Measurements from ENCODE around the gene C2. TPM values are rescaled to one million over a fixed set of nuclear protein-coding genes. Genes with fewer than 3 reads are reported as not detected.

C2 gene
- total and polyA plus RNA-seq, 9 donors = 1.4 to 32.6 (median 11.4) TPM

- no peak for DNase-seq
- H3K4me1 ChIP-seq (ENCODE audit: insufficient read depth) = peaks cover 7% of the 10 kb centered on the region
- peak overlapping the region; percentile 9 to 75 for H3K27ac ChIP-seq
- H3K36me3 ChIP-seq = no peaks in the 10 kb centered on the region
- intact Hi-C loops (cut with DNase I) = loop anchor here in 1 of 4 donors (10.0 kb wide), 1 partner anchor 1340 kb away; the partner anchor contains the start of genes PFDN6 and WDR46
- peak overlapping the region; percentile 23 for H3K4me3 ChIP-seq
- 67 to 74% (median 68%) methylated on average over 9 of the region's 9 CpGs for WGBS, 3 donors
- TF ChIP-seq EP300 (IDR thresholded peaks at IDR 0.05) (no peak), CTCF (IDR thresholded peaks at IDR 0.05) (no peak), POLR2A (IDR thresholded peaks at IDR 0.05) (no peak)
- H3K27me3 ChIP-seq = no peaks in the 10 kb centered on the region
- no peaks in the 10 kb centered on the region for H3K9me3 ChIP-seq
These were observed 17.6 kb downstream of the C2 start for GRCh38 chr6:31945154-31945506.

- intact Hi-C loops (cut with DNase I) = loop anchor here in 1 of 4 donors (10.0 kb wide), 1 partner anchor 1339 kb away; the partner anchor contains the start of genes PFDN6 and WDR46
- H3K36me3 ChIP-seq = no peaks in the 10 kb centered on the region
- H3K27ac ChIP-seq = peak within 1 kb of the TSS; percentile 9 to 75
- peak within 1 kb of the TSS; percentile 23 for H3K4me3 ChIP-seq
- peak; percentile 77 to 90 (median 82) for DNase-seq
- H3K4me1 ChIP-seq (ENCODE audit: insufficient read depth) = peaks cover 6% of the 10 kb centered on the region
- no peaks in the 10 kb centered on the region for H3K9me3 ChIP-seq
- no peaks in the 10 kb centered on the region for H3K27me3 ChIP-seq
- TF ChIP-seq POLR2A (IDR thresholded peaks at IDR 0.05) (no peak), EP300 (IDR thresholded peaks at IDR 0.05) (peak; percentile 37)
- WGBS, 3 donors = 28 to 38% (median 33%) methylated on average over 11 of the region's 11 CpGs
These were observed 18.2 kb downstream of the C2 start, which contains the start of gene CFB for GRCh38 chr6:31945507-31946369. Gene CFB (plus strand): TSS chr6:31946095. CDS start chr6:31946222, 127 bp downstream.

GRCh38 chr6:31946370-31946885 lies 18.9 kb downstream of the C2 start:
- Histone ChIP-seq H3K4me1 (ENCODE audit: insufficient read depth) (peaks cover 6% of the 10 kb centered on the region), H3K9me3 (no peaks in the 10 kb centered on the region), H3K36me3 (no peaks in the 10 kb centered on the region), H3K27ac (peak overlapping the region; percentile 9 to 75), H3K4me3 (no peak overlapping the region), H3K27me3 (no peaks in the 10 kb centered on the region)
- DNase-seq = no peak
- TF ChIP-seq EP300 (IDR thresholded peaks at IDR 0.05) (no peak), POLR2A (IDR thresholded peaks at IDR 0.05) (no peak), CTCF (IDR thresholded peaks at IDR 0.05) (no peak)
- intact Hi-C loops (cut with DNase I) = loop anchor here in 1 of 4 donors (10.0 kb wide), 1 partner anchor 1338 kb away; the partner anchor contains the start of genes PFDN6 and WDR46
- WGBS, 3 donors = 70 to 79% (median 76%) methylated on average over 11 of the region's 11 CpGs

- H3K36me3 ChIP-seq = no peaks in the 10 kb centered on the region
- H3K27ac ChIP-seq = no peak overlapping the region
- H3K4me1 ChIP-seq (ENCODE audit: insufficient read depth) = peaks cover 6% of the 10 kb centered on the region
- intact Hi-C loops (cut with DNase I) = loop anchor here in 1 of 4 donors (10.0 kb wide), 1 partner anchor 1338 kb away; the partner anchor contains the start of genes PFDN6 and WDR46
- H3K9me3 ChIP-seq = no peaks in the 10 kb centered on the region
- WGBS, 3 donors = 82 to 86% (median 84%) methylated on average over 24 of the region's 24 CpGs
- H3K27me3 ChIP-seq = no peaks in the 10 kb centered on the region
- DNase-seq = no peak
- no peak for TF ChIP-seq POLR2A (IDR thresholded peaks at IDR 0.05)
- no peak overlapping the region for H3K4me3 ChIP-seq
These were observed 19.7 kb downstream of the C2 start for GRCh38 chr6:31947070-31947675.

- no peaks in the 10 kb centered on the region for H3K27me3 ChIP-seq
- DNase-seq = no peak
- no peaks in the 10 kb centered on the region for H3K9me3 ChIP-seq
- no peak overlapping the region for H3K4me3 ChIP-seq
- H3K36me3 ChIP-seq = no peaks in the 10 kb centered on the region
- H3K27ac ChIP-seq = no peak overlapping the region
- intact Hi-C loops (cut with DNase I) = loop anchor here in 1 of 4 donors (10.0 kb wide), 1 partner anchor 1337 kb away; the partner anchor contains the start of genes PFDN6 and WDR46
- peaks cover 6% of the 10 kb centered on the region for H3K4me1 ChIP-seq (ENCODE audit: insufficient read depth)
- TF ChIP-seq CTCF (IDR thresholded peaks at IDR 0.05) = no peak
- TF ChIP-seq EP300 (IDR thresholded peaks at IDR 0.05) = no peak
- no peak for TF ChIP-seq POLR2A (IDR thresholded peaks at IDR 0.05)
- WGBS, 3 donors = 82 to 86% (median 84%) methylated on average over 4 of the region's 4 CpGs
These were observed 20.3 kb downstream of the C2 start for GRCh38 chr6:31947864-31948263.
